K562 (cell line): Measurements from ENCODE around the gene ACTBL2. TPM values are rescaled to one million over a fixed set of nuclear protein-coding genes. Genes with fewer than 3 reads are reported as not detected.

Experiments used
- ATAC-seq: fragments of 200-7000 bp; cut with Tn5 transposase; 3 replicates; pipeline ENCODE4 v1.9.1; 2020; ENCODE audit warnings: moderate library complexity
- BruUV-seq: library from RNA; stranded (reverse); fragments of 400-500 nt; replicated peaks from 2 replicates; lab custom pipeline; 2021; lab: Mats Ljungman, UMichigan
- CTCF ChIA-PET: fragments of 300-600 bp; formaldehyde crosslinking; extraction: SDS; loops from one replicate; lab custom pipeline; 2021; ENCODE audit warnings: low intra/inter-chr PET ratio; lab: Yijun Ruan, JAX
- POLR2A ChIA-PET: fragments of 300-600, 350-650 bp; sonication (Branson Sonifier 250); formaldehyde crosslinking; extraction: SDS; loops from one replicate; lab custom pipeline; 2021; ENCODE audit warnings: antibody characterized with exemption, inconsistent platforms; lab: Yijun Ruan, JAX
- DNase-seq, 4 experiments: peaks; one replicate each; pipeline versions ENCODE4 v3.0.0 to v3.0.0-alpha.2; 2011 to 2018; ENCODE audit warnings: low spot score in 3 of 4, mixed read lengths in 3 of 4; ENCODE audit errors: extremely low read depth in 1 of 4
- FAIRE-seq: peaks from 2 replicates; lab custom pipeline; 2011; peaks lifted over from hg19 to GRCh38; lab: Jason Lieb, UNC
- H2AFZ ChIP-seq: 2 replicates; pipeline ENCODE4 v1.6.0; 2011; ENCODE audit warnings: low read depth, low read length, control low read depth, inconsistent platforms
- H3K27ac ChIP-seq: fragments of 200-600 bp; 3 replicates; pipeline ENCODE4 v1.8.0; 2011; ENCODE audit warnings: low read depth, mild to moderate bottlenecking, control low read depth, inconsistent platforms, low read length, moderate library complexity, mixed read lengths; ENCODE audit errors: extremely low read depth
- H3K27me3 ChIP-seq, 2 experiments: fragments of 300-600 bp in 1 of 2; 2 replicates in 1 of 2; 3 replicates in 1 of 2; pipeline versions ENCODE4 v1.6.0 to v1.8.0; 2011; ENCODE audit warnings: inconsistent platforms in 2 of 2, low read length in 2 of 2, mild to moderate bottlenecking in 1 of 2, mixed read lengths in 1 of 2, moderate library complexity in 1 of 2; ENCODE audit not compliant: control insufficient read depth in 2 of 2, insufficient read depth in 2 of 2
- H3K36me3 ChIP-seq: fragments of 300-600 bp; 3 replicates; pipeline ENCODE4 v1.8.0; 2011; ENCODE audit warnings: mild to moderate bottlenecking, low read length, inconsistent platforms; ENCODE audit not compliant: control insufficient read depth, insufficient read depth
- H3K4me1 ChIP-seq, 2 experiments: fragments of 200-600 bp in 1 of 2; replicated peaks in 1 of 2; 2 replicates in 1 of 2; 3 replicates in 1 of 2; pipeline versions ENCODE4 v1.5.1 to v1.8.0; 2011; ENCODE audit warnings: inconsistent platforms in 2 of 2, low read length in 2 of 2, mild to moderate bottlenecking in 1 of 2, mixed read lengths in 1 of 2, moderate library complexity in 1 of 2; ENCODE audit not compliant: control insufficient read depth in 2 of 2, insufficient read depth in 2 of 2
- H3K4me2 ChIP-seq: 2 replicates; pipeline ENCODE4 v1.6.1; 2011; ENCODE audit warnings: low read length, control low read depth, inconsistent platforms, mixed read lengths; ENCODE audit not compliant: insufficient read depth
- H3K4me3 ChIP-seq: fragments of 200-600 bp; sonication (generic), shearing (Covaris generic); 2 replicates; pipeline ENCODE4 v1.5.1; 2016; ENCODE audit warnings: control low read depth, inconsistent platforms
- H3K79me2 ChIP-seq: fragments of 200-600 bp; 3 replicates; pipeline ENCODE4 v1.8.0; 2011; ENCODE audit warnings: low read length, inconsistent platforms; ENCODE audit not compliant: control insufficient read depth, insufficient read depth
- H3K9ac ChIP-seq, 2 experiments: 2 replicates each; pipeline versions ENCODE4 v1.6.0 to v1.6.1; 2011; ENCODE audit warnings: low read depth in 2 of 2, low read length in 2 of 2, control low read depth in 1 of 2, inconsistent platforms in 1 of 2, mild to moderate bottlenecking in 1 of 2, mixed read lengths in 1 of 2; ENCODE audit not compliant: insufficient read depth in 1 of 2
- H3K9me1 ChIP-seq: one replicate; pipeline ENCODE4 v1.6.0; 2011; ENCODE audit warnings: inconsistent platforms, mild to moderate bottlenecking, low read length, moderate library complexity; ENCODE audit not compliant: control insufficient read depth, insufficient read depth
- H3K9me3 ChIP-seq: replicated peaks from 2 replicates; pipeline ENCODE4 v1.5.1; 2011; ENCODE audit warnings: low read depth, low read length, inconsistent platforms; ENCODE audit not compliant: control insufficient read depth, insufficient read depth
- H4K20me1 ChIP-seq: replicated peaks from 2 replicates; pipeline ENCODE4 v1.6.1; 2011; ENCODE audit warnings: low read length, inconsistent platforms, mixed read lengths; ENCODE audit not compliant: control insufficient read depth, insufficient read depth
- WGBS: fragments of 100-300 bp; shearing (Covaris generic); methylation state at CpG from one replicate; pipeline ENCODE4 v1.1.6; 2016; ENCODE audit warnings: low coverage, mixed read lengths; ENCODE audit not compliant: insufficient coverage; ENCODE audit errors: missing lambda C conversion rate; 5-methylcytosine and 5-hydroxymethylcytosine counted together
- in situ Hi-C: fragments of 300-500 bp; cut with MboI; formaldehyde crosslinking; loops from 4 replicates; pipeline ENCODE4 v1.15.0; 2018; ENCODE audit warnings: inconsistent platforms, mixed read lengths
- intact Hi-C: fragments of 100-400 bp; cut with micrococcal nuclease; formaldehyde crosslinking; loops from 2 replicates; pipeline ENCODE4 v1.14.2; 2022
- polyA plus RNA-seq, 8 experiments: library from polyadenylated mRNA; depleted of rRNA in 4 of 8; stranded (reverse) in 5 of 8; unstranded in 3 of 8; fragments of >200 nt; fragmentation: Nextera tagmentation in 2 of 8; fragmentation: Illumina TruSeq in 1 of 8; extraction: Ambion mirVana in 2 of 8; extraction: Trizol in 1 of 8; gene quantifications; 2 replicates each; pipeline versions ENCODE4 v1.2.1 to v1.2.3, GENCODE V29; 2011 to 2014; ENCODE audit warnings: inconsistent platforms in 1 of 8, missing spikeins in 1 of 8
- total RNA-seq, 7 experiments: library from RNA; depleted of rRNA in 6 of 7; stranded (reverse); fragments of >200 nt in 6 of 7; fragmentation: Illumina TruSeq in 2 of 7; extraction: Trizol in 2 of 7; gene quantifications; 2 replicates each; pipeline versions ENCODE4 v1.2.1 to v1.2.3, GENCODE V29; 2011 to 2021; ENCODE audit warnings: low replicate concordance in 1 of 7
- TF ChIP-seq, protein P1 (sequence below): fragments of 450-650 bp; IDR thresholded peaks from 2 replicates; pipeline ENCODE4 v1.6.1; 2016; ENCODE audit warnings: mild to moderate bottlenecking, moderate library complexity

Gene ACTBL2
- total and polyA plus RNA-seq, 9 of the 15 experiments (the other 6 are each of a cell fraction or from before 2014, with no cell fraction given), result not detected

DNA sequence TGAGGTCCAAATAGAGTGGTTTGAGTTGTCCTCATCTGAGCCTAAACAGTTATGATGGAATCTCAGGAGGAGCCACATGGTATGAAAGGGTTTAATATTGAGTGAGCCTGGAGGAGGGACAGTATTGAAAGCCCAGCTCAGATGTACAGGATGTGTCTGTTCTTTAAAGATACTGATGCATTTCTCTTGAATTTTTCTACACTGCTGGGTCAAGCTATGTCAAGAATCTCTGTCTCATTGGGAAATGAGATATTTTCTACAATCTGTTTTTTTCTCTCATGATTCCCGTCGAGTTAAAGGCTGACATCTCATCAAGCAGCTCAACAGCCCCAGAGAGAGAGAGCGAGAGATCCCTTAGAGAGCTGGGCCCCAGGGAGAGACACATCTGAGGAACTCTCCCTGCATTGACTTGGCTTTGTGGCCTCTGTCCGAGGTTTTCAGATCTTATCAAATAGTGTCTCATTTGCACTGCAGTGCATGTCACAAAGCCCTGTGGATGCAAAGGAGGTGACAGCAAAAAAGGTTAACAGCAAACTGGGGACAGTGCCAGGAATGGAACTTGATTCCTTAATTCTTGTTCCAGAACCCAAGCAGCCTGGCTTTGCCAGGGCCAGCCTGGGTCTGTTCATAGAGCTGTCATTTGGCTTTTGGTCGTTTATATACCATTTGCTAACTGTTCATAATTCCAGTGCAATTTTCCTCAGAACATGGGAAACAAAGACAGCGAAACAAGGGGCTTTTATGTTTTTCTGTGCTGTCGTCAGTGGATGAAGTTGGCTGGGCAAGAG, 19.0 kb upstream of the ACTBL2 start:
- no peak overlapping the region for H3K4me3 ChIP-seq
- no peak for ATAC-seq
- no peaks in the 10 kb centered on the region for H3K79me2 ChIP-seq
- ChIA-PET POLR2A (interaction anchor here (0.8 kb wide), 1 partner anchor 174 kb away, joined by 3 read pairs; no protein-coding TSS in a partner anchor), CTCF (no interaction called here)
- no peaks in the 10 kb centered on the region for H3K9me3 ChIP-seq
- no TSS peak for BruUV-seq
- no peak for FAIRE-seq
- no peaks in the 10 kb centered on the region for H4K20me1 ChIP-seq
- in situ Hi-C loops, result no loop called here
- no peak overlapping the region for H3K27ac ChIP-seq
- no peak overlapping the region for H3K4me2 ChIP-seq
- H3K9ac ChIP-seq, result no peak overlapping the region
- intact Hi-C loops, result loop anchor here (10.0 kb wide), 1 partner anchor 273 kb away; no protein-coding TSS in a partner anchor
- H3K4me1 ChIP-seq, result no peaks in the 10 kb centered on the region
- H3K36me3 ChIP-seq, result no peaks in the 10 kb centered on the region
- H2AFZ ChIP-seq, result no peak overlapping the region
- WGBS, result 2% methylated on average over 7 of the region's 7 CpGs
- no peaks in the 10 kb centered on the region for H3K27me3 ChIP-seq
- no peak for DNase-seq
- H3K9me1 ChIP-seq, result no peaks in the 10 kb centered on the region
- TF ChIP-seq, protein P1, sequence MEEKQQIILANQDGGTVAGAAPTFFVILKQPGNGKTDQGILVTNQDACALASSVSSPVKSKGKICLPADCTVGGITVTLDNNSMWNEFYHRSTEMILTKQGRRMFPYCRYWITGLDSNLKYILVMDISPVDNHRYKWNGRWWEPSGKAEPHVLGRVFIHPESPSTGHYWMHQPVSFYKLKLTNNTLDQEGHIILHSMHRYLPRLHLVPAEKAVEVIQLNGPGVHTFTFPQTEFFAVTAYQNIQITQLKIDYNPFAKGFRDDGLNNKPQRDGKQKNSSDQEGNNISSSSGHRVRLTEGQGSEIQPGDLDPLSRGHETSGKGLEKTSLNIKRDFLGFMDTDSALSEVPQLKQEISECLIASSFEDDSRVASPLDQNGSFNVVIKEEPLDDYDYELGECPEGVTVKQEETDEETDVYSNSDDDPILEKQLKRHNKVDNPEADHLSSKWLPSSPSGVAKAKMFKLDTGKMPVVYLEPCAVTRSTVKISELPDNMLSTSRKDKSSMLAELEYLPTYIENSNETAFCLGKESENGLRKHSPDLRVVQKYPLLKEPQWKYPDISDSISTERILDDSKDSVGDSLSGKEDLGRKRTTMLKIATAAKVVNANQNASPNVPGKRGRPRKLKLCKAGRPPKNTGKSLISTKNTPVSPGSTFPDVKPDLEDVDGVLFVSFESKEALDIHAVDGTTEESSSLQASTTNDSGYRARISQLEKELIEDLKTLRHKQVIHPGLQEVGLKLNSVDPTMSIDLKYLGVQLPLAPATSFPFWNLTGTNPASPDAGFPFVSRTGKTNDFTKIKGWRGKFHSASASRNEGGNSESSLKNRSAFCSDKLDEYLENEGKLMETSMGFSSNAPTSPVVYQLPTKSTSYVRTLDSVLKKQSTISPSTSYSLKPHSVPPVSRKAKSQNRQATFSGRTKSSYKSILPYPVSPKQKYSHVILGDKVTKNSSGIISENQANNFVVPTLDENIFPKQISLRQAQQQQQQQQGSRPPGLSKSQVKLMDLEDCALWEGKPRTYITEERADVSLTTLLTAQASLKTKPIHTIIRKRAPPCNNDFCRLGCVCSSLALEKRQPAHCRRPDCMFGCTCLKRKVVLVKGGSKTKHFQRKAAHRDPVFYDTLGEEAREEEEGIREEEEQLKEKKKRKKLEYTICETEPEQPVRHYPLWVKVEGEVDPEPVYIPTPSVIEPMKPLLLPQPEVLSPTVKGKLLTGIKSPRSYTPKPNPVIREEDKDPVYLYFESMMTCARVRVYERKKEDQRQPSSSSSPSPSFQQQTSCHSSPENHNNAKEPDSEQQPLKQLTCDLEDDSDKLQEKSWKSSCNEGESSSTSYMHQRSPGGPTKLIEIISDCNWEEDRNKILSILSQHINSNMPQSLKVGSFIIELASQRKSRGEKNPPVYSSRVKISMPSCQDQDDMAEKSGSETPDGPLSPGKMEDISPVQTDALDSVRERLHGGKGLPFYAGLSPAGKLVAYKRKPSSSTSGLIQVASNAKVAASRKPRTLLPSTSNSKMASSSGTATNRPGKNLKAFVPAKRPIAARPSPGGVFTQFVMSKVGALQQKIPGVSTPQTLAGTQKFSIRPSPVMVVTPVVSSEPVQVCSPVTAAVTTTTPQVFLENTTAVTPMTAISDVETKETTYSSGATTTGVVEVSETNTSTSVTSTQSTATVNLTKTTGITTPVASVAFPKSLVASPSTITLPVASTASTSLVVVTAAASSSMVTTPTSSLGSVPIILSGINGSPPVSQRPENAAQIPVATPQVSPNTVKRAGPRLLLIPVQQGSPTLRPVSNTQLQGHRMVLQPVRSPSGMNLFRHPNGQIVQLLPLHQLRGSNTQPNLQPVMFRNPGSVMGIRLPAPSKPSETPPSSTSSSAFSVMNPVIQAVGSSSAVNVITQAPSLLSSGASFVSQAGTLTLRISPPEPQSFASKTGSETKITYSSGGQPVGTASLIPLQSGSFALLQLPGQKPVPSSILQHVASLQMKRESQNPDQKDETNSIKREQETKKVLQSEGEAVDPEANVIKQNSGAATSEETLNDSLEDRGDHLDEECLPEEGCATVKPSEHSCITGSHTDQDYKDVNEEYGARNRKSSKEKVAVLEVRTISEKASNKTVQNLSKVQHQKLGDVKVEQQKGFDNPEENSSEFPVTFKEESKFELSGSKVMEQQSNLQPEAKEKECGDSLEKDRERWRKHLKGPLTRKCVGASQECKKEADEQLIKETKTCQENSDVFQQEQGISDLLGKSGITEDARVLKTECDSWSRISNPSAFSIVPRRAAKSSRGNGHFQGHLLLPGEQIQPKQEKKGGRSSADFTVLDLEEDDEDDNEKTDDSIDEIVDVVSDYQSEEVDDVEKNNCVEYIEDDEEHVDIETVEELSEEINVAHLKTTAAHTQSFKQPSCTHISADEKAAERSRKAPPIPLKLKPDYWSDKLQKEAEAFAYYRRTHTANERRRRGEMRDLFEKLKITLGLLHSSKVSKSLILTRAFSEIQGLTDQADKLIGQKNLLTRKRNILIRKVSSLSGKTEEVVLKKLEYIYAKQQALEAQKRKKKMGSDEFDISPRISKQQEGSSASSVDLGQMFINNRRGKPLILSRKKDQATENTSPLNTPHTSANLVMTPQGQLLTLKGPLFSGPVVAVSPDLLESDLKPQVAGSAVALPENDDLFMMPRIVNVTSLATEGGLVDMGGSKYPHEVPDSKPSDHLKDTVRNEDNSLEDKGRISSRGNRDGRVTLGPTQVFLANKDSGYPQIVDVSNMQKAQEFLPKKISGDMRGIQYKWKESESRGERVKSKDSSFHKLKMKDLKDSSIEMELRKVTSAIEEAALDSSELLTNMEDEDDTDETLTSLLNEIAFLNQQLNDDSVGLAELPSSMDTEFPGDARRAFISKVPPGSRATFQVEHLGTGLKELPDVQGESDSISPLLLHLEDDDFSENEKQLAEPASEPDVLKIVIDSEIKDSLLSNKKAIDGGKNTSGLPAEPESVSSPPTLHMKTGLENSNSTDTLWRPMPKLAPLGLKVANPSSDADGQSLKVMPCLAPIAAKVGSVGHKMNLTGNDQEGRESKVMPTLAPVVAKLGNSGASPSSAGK, result no peak
